Osteoblast (primary cell): ENCODE results near the gene ATP10A. TPM values are rescaled to one million over a fixed set of nuclear protein-coding genes. Genes with fewer than 3 reads are reported as not detected.

Source experiments
- DNase-seq: peaks from one replicate; pipeline ENCODE4 v3.0.0; 2011; ENCODE audit warnings: low spot score, mixed read lengths; ENCODE audit not compliant: insufficient read length; ENCODE audit errors: missing footprints
- H2AFZ ChIP-seq: 2 replicates; pipeline ENCODE4 v1.6.0; 2011; ENCODE audit warnings: mild to moderate bottlenecking, low read length
- H3K27ac ChIP-seq: 2 replicates; pipeline ENCODE4 v1.5.1; 2011; ENCODE audit warnings: mild to moderate bottlenecking, low read depth, low read length, moderate library complexity
- H3K27me3 ChIP-seq: 2 replicates; pipeline ENCODE4 v1.6.0; 2012; ENCODE audit warnings: mild to moderate bottlenecking, control low read depth, inconsistent platforms, low read length, moderate library complexity; ENCODE audit not compliant: insufficient read depth
- H3K36me3 ChIP-seq: 2 replicates; pipeline ENCODE4 v1.5.1; 2011; ENCODE audit warnings: mild to moderate bottlenecking, low read length, control low read depth, moderate library complexity; ENCODE audit not compliant: insufficient read depth
- H3K4me1 ChIP-seq: 2 replicates; pipeline ENCODE4 v1.5.1; 2011; ENCODE audit warnings: mild to moderate bottlenecking, low read length, control low read depth, moderate library complexity; ENCODE audit not compliant: insufficient read depth
- H3K4me2 ChIP-seq: 2 replicates; pipeline ENCODE4 v1.6.0; 2011; ENCODE audit warnings: mild to moderate bottlenecking, low read length; ENCODE audit not compliant: insufficient read depth
- H3K4me3 ChIP-seq: fragments of 200-600 bp; sonication (generic); 3 replicates; pipeline ENCODE4 v1.5.1; 2012; ENCODE audit warnings: mild to moderate bottlenecking, low read length, inconsistent platforms; ENCODE audit not compliant: insufficient read depth
- H3K79me2 ChIP-seq: 2 replicates; pipeline ENCODE4 v1.6.0; 2012; ENCODE audit warnings: mild to moderate bottlenecking, low read length, control low read depth, inconsistent platforms; ENCODE audit not compliant: insufficient read depth
- H3K9me3 ChIP-seq: 2 replicates; pipeline ENCODE4 v1.5.1; 2011; ENCODE audit warnings: low read depth, low read length, control low read depth
- H4K20me1 ChIP-seq: 2 replicates; pipeline ENCODE4 v1.6.0; 2012; ENCODE audit warnings: mild to moderate bottlenecking, low read length, control low read depth; ENCODE audit not compliant: insufficient read depth
- CTCF ChIP-seq: IDR thresholded peaks from 2 replicates; pipeline ENCODE4 v1.5.1; 2011; ENCODE audit warnings: mild to moderate bottlenecking, low read depth, low read length, moderate library complexity; ENCODE audit errors: extremely low read depth
- total RNA-seq: library from RNA; depleted of rRNA; stranded (reverse); fragments of >200 nt; gene quantifications from 2 replicates; pipeline ENCODE4 v1.2.3, GENCODE V29; 2012

Gene ATP10A
- total RNA-seq, 1 donor: 32.9 TPM

GRCh38 chr15:25811481-25811906 lies 51.6 kb downstream of the ATP10A start:
- DNase-seq: peak; percentile 19
- Histone ChIP-seq H3K4me2 (no peak overlapping the region), H3K79me2 (peaks cover 66% of the 10 kb centered on the region), H3K27ac (no peak overlapping the region), H3K4me3 (no peak overlapping the region), H3K27me3 (no peaks in the 10 kb centered on the region), H4K20me1 (no peaks in the 10 kb centered on the region), H2AFZ (no peak overlapping the region), H3K36me3 (no peaks in the 10 kb centered on the region), H3K9me3 (no peaks in the 10 kb centered on the region), H3K4me1 (no peaks in the 10 kb centered on the region)
- no peak for TF ChIP-seq CTCF

- peak; percentile 8 for DNase-seq
- H3K4me3 ChIP-seq: no peak overlapping the region
- H3K79me2 ChIP-seq: peaks cover 65% of the 10 kb centered on the region
- no peaks in the 10 kb centered on the region for H3K27me3 ChIP-seq
- no peaks in the 10 kb centered on the region for H3K4me1 ChIP-seq
- H2AFZ ChIP-seq: no peak overlapping the region
- no peak overlapping the region for H3K27ac ChIP-seq
- no peaks in the 10 kb centered on the region for H4K20me1 ChIP-seq
- TF ChIP-seq CTCF: no peak
- no peak overlapping the region for H3K4me2 ChIP-seq
- no peaks in the 10 kb centered on the region for H3K36me3 ChIP-seq
- H3K9me3 ChIP-seq: no peaks in the 10 kb centered on the region
Measured at GRCh38 chr15:25810631-25811091, 52.5 kb downstream of the ATP10A start.

DNA sequence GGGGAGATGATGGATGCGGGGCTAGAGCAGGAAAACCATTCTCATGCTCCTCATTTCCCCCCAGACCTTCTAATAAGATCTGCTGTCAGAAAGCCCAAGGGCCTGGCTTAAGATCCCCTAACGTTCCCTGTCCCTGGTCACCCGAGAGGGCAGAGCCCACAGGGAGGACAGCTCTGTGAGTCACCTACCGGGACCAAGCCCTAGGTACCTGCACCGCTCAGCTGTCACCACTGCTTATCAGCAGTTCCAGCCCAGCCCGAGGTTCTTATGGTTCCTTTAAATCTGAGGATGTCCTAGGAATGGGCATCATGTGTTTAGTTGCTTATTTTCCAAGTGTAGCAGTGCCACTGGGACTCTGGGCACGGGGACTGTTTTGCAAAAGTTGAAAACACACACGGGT lies 53.0 kb downstream of the ATP10A start:
- Histone ChIP-seq H4K20me1 (no peaks in the 10 kb centered on the region), H3K4me1 (peaks cover 3% of the 10 kb centered on the region), H3K4me3 (no peak overlapping the region), H3K79me2 (peaks cover 63% of the 10 kb centered on the region), H3K36me3 (no peaks in the 10 kb centered on the region), H3K27me3 (no peaks in the 10 kb centered on the region), H3K27ac (no peak overlapping the region), H2AFZ (no peak overlapping the region), H3K9me3 (no peaks in the 10 kb centered on the region), H3K4me2 (no peak overlapping the region)
- DNase-seq: peak; percentile 11
- no peak for TF ChIP-seq CTCF

- no peak for DNase-seq
- no peak for TF ChIP-seq CTCF
- Histone ChIP-seq H3K4me3 (no peak overlapping the region), H2AFZ (no peak overlapping the region), H3K27me3 (no peaks in the 10 kb centered on the region), H3K36me3 (no peaks in the 10 kb centered on the region), H3K9me3 (no peaks in the 10 kb centered on the region), H3K4me2 (no peak overlapping the region), H4K20me1 (no peaks in the 10 kb centered on the region), H3K27ac (no peak overlapping the region), H3K79me2 (peaks cover 60% of the 10 kb centered on the region), H3K4me1 (peaks cover 7% of the 10 kb centered on the region)
Measured at GRCh38 chr15:25807063-25807462, 56.1 kb downstream of the ATP10A start.
